ENCODE results near the gene FGF21.

Gene FGF21

DNA sequence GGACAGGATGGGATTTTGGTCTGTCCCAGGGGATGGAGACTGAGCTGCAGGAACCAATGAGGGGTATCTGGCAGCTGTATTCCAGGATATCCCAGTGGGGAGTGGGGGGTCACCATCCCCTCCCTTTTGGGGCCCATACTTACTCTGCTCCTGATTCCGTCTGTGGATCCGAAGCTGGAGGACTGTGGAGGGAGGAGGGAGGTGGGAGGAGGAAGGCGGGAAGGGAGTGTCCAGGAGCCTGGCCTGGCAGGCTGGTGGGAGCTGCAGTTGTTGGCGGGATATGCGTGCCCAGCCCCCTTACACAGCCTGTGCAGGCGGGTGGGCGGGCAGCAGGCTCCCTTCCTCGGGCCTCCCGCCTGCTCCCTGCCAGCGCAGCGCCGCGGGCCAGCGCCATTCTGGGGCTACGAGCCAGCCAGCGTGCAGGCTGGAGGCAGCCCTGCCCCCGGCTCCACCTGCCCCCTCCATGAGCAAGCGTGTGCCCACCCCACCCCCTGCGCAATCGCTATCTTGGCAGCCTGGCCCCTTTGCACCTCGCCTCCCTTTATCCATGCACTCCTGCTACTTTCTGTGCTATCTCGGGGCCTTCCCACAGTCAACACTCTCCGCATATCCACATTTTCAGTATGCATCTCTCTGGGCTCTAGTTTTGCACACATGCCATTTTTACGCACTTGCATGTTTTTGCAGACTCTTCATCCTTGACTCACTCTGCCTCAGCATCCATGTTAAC, 38.6 kb upstream of the FGF21 start (continued):
- TF ChIP-seq, protein P1, sequence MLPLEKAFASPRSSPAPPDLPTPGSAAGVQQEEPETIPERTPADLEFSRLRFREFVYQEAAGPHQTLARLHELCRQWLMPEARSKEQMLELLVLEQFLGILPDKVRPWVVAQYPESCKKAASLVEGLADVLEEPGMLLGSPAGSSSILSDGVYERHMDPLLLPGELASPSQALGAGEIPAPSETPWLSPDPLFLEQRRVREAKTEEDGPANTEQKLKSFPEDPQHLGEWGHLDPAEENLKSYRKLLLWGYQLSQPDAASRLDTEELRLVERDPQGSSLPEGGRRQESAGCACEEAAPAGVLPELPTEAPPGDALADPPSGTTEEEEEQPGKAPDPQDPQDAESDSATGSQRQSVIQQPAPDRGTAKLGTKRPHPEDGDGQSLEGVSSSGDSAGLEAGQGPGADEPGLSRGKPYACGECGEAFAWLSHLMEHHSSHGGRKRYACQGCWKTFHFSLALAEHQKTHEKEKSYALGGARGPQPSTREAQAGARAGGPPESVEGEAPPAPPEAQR (tag by site-specific recombination; IDR thresholded peaks at IDR 0.05), result no peak
- TF ChIP-seq YY1 (tag by site-specific recombination; IDR thresholded peaks at IDR 0.05) (peak; percentile 44; the same call in 1 of the 2 replicates), ZNF561 (tag by site-specific recombination; IDR thresholded peaks at IDR 0.05; ENCODE audit: borderline replicate concordance) (peak; percentile 80; the same call in 1 of the 2 replicates), KLF9 (tag by site-specific recombination; IDR thresholded peaks at IDR 0.05; ENCODE audit: low read depth) (peak; percentile 74), RBAK (tag by site-specific recombination; IDR thresholded peaks at IDR 0.05) (no peak), TRIM28 (IDR thresholded peaks at IDR 0.05; ENCODE audit: borderline replicate concordance, low read length) (no peak), ZNF335 (tag by site-specific recombination; conservative IDR thresholded peaks at IDR 0.05) (peak; percentile 98), ZNF785 (tag by site-specific recombination; IDR thresholded peaks at IDR 0.05) (no peak), ZNF266 (tag by site-specific recombination; IDR thresholded peaks at IDR 0.05; ENCODE audit: low read depth) (no peak), ZFP41 (tag by site-specific recombination; IDR thresholded peaks at IDR 0.05; ENCODE audit: borderline replicate concordance) (no peak), ZNF248 (tag by site-specific recombination; IDR thresholded peaks at IDR 0.05) (no peak), ZNF391 (tag by site-specific recombination; IDR thresholded peaks at IDR 0.05; ENCODE audit: borderline replicate concordance, low read depth) (no peak), ZNF701 (tag by site-specific recombination; IDR thresholded peaks at IDR 0.05) (no peak), ZNF585B (tag by site-specific recombination; IDR thresholded peaks at IDR 0.05) (no peak), ZNF350 (tag by site-specific recombination; IDR thresholded peaks at IDR 0.05) (no peak), MEIS1 (CRISPR knock-in tag; IDR thresholded peaks at IDR 0.05; ENCODE audit: borderline replicate concordance) (no peak), ZEB2 (tag by site-specific recombination; IDR thresholded peaks at IDR 0.05) (0 out of 2 replicates have a peak, but pooled peaks have one; percentile 20), ZNF37A (tag by site-specific recombination; IDR thresholded peaks at IDR 0.05) (no peak), ZNF76 (tag by site-specific recombination; IDR thresholded peaks at IDR 0.05; ENCODE audit: borderline replicate concordance, low read depth) (peak; percentile 82), ZNF596 (tag by site-specific recombination; IDR thresholded peaks at IDR 0.05) (no peak), ZNF239 (tag by site-specific recombination; IDR thresholded peaks at IDR 0.05) (no peak), ZNF394 (tag by site-specific recombination; IDR thresholded peaks at IDR 0.05; ENCODE audit: borderline replicate concordance) (peak; percentile 77; the same call in 1 of the 2 replicates), WT1 (tag by site-specific recombination; IDR thresholded peaks at IDR 0.05) (peak; percentile 81), ZNF16 (tag by site-specific recombination; IDR thresholded peaks at IDR 0.05; ENCODE audit: low read depth) (no peak), ZNF529 (tag by site-specific recombination; IDR thresholded peaks at IDR 0.05; ENCODE audit: insufficient replicate concordance) (no peak), ZNF211 (tag by site-specific recombination; IDR thresholded peaks at IDR 0.05; ENCODE audit: low read depth) (no peak), ZNF155 (tag by site-specific recombination; IDR thresholded peaks at IDR 0.05) (no peak), ZNF544 (tag by site-specific recombination; IDR thresholded peaks at IDR 0.05) (no peak), ZBTB17 (tag by site-specific recombination; IDR thresholded peaks at IDR 0.05) (peak; percentile 82), ZNF510 (tag by site-specific recombination; IDR thresholded peaks at IDR 0.05; ENCODE audit: insufficient replicate concordance) (no peak), ZNF132 (tag by site-specific recombination; IDR thresholded peaks at IDR 0.05; ENCODE audit: borderline replicate concordance) (no peak), ZNF707 (tag by site-specific recombination; IDR thresholded peaks at IDR 0.05) (no peak)
- TF ChIP-seq, protein P2, sequence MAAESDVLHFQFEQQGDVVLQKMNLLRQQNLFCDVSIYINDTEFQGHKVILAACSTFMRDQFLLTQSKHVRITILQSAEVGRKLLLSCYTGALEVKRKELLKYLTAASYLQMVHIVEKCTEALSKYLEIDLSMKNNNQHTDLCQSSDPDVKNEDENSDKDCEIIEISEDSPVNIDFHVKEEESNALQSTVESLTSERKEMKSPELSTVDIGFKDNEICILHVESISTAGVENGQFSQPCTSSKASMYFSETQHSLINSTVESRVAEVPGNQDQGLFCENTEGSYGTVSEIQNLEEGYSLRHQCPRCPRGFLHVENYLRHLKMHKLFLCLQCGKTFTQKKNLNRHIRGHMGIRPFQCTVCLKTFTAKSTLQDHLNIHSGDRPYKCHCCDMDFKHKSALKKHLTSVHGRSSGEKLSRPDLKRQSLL (tag by site-specific recombination; IDR thresholded peaks at IDR 0.05), result no peak
- TF ChIP-seq, protein P3, sequence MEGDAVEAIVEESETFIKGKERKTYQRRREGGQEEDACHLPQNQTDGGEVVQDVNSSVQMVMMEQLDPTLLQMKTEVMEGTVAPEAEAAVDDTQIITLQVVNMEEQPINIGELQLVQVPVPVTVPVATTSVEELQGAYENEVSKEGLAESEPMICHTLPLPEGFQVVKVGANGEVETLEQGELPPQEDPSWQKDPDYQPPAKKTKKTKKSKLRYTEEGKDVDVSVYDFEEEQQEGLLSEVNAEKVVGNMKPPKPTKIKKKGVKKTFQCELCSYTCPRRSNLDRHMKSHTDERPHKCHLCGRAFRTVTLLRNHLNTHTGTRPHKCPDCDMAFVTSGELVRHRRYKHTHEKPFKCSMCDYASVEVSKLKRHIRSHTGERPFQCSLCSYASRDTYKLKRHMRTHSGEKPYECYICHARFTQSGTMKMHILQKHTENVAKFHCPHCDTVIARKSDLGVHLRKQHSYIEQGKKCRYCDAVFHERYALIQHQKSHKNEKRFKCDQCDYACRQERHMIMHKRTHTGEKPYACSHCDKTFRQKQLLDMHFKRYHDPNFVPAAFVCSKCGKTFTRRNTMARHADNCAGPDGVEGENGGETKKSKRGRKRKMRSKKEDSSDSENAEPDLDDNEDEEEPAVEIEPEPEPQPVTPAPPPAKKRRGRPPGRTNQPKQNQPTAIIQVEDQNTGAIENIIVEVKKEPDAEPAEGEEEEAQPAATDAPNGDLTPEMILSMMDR (tag by site-specific recombination; IDR thresholded peaks at IDR 0.05), result no peak
- TF ChIP-seq, protein P4, sequence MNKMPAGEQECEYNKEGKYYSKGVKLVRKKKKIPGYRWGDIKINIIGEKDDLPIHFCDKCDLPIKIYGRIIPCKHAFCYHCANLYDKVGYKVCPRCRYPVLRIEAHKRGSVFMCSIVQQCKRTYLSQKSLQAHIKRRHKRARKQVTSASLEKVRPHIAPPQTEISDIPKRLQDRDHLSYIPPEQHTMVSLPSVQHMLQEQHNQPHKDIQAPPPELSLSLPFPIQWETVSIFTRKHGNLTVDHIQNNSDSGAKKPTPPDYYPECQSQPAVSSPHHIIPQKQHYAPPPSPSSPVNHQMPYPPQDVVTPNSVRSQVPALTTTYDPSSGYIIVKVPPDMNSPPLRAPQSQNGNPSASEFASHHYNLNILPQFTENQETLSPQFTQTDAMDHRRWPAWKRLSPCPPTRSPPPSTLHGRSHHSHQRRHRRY (tag by site-specific recombination; IDR thresholded peaks at IDR 0.05), result no peak
